GM23248 (cell line): ENCODE measurements around the gene CD151.

Experiments used
- EZH2 ChIP-seq: fragments of 200-600 bp; sonication (generic); IDR thresholded peaks from 2 replicates; pipeline ENCODE4 v1.6.1; 2018; ENCODE audit warnings: antibody characterized with exemption, mild to moderate bottlenecking; ENCODE audit not compliant: insufficient read depth, poor library complexity, severe bottlenecking
- EZH2phosphoT487 ChIP-seq: fragments of 200-600 bp; sonication (generic); IDR thresholded peaks from 2 replicates; pipeline ENCODE4 v1.6.1; 2018; ENCODE audit warnings: antibody characterized with exemption, moderate library complexity, mild to moderate bottlenecking, low read depth; ENCODE audit not compliant: insufficient read depth

DNA sequence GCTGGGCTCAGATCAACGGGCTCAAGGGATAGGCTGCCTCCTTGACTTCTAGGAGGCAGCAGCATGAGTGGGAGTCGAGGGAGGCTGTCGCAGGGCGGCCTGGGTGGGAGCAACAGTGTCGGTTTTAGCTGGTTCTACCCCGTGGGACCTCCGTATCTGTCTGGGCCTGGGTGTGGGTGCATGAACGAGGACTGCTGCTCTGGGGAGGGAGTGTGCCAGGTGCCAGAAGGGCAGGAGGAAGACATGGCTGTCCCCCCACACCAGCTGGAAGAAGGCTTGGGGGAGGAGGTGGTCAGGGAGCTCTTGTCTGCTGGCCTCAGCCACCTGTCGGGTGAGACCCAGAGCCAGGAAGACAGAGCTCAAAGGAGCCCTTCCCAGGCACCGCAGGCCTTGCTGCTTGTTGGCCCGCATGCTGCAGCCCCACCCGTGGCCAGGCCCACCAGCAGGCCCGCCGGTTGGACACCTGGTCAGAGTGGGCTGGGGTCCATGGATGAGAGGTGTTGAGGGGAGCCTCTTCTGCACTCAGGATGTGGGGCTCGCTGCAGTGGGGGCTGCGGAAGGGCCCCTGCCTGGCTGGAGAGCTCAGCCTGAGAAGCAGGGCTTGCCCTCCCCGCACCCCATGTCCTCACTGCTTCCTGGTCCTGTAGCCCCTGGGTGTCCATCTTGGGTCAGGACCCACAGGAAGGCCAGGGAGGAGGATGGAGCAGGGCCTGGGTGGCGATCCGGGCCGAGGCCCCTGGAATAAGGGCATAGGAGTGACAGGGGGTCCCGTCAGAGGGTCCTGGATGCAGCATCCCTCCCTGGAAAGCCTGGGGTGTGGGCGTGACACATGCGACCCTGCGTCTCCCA is 46.3 kb upstream of the CD151 start:
- TF ChIP-seq EZH2phosphoT487, result no peak
- TF ChIP-seq EZH2, result no peak
